Neuron (in vitro differentiated cells): ENCODE measurements around the gene EREG.

Experiments used
- H2AFZ ChIP-seq: one replicate; pipeline ENCODE4 v1.6.1; 2013; ENCODE audit warnings: low read depth, mild to moderate bottlenecking, inconsistent platforms, low read length, moderate library complexity
- H3K27me3 ChIP-seq: one replicate; pipeline ENCODE4 v1.6.1; 2013; ENCODE audit warnings: low read length; ENCODE audit not compliant: insufficient read depth
- H3K36me3 ChIP-seq: one replicate; pipeline ENCODE4 v1.6.1; 2013; ENCODE audit warnings: low read length; ENCODE audit not compliant: insufficient read depth
- H3K4me1 ChIP-seq: one replicate; pipeline ENCODE4 v1.6.1; 2013; ENCODE audit warnings: low read length; ENCODE audit not compliant: insufficient read depth
- H3K4me3 ChIP-seq: 2 replicates; pipeline ENCODE4 v1.5.1; 2013; ENCODE audit warnings: mild to moderate bottlenecking, low read length, moderate library complexity
- H3K9me3 ChIP-seq: one replicate; pipeline ENCODE4 v1.6.1; 2013; ENCODE audit warnings: low read length

The EREG gene

DNA sequence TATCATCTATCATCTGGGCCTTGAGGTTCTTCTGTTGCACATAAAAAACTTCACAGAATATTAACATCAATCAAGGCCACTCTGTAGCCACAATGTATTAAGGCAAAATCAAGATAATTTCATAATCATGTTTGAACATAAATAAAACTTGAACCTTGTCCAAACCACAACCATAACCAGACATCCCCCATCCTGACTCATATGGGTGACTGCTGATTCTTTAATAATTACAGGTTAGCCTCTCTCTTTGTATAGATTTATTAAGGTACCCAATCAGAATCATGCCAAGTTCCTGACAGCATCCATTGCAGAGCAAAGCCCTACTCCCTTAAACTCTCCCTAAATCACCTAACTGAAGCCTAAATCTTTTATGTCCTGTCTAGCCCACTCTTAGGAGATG lies 63.3 kb downstream of the EREG start:
- no peak overlapping the region for H3K4me3 ChIP-seq
- H3K36me3 ChIP-seq: no peaks in the 10 kb centered on the region
- H3K4me1 ChIP-seq: no peaks in the 10 kb centered on the region
- H3K9me3 ChIP-seq: no peaks in the 10 kb centered on the region
- no peak overlapping the region for H2AFZ ChIP-seq
- no peaks in the 10 kb centered on the region for H3K27me3 ChIP-seq

DNA sequence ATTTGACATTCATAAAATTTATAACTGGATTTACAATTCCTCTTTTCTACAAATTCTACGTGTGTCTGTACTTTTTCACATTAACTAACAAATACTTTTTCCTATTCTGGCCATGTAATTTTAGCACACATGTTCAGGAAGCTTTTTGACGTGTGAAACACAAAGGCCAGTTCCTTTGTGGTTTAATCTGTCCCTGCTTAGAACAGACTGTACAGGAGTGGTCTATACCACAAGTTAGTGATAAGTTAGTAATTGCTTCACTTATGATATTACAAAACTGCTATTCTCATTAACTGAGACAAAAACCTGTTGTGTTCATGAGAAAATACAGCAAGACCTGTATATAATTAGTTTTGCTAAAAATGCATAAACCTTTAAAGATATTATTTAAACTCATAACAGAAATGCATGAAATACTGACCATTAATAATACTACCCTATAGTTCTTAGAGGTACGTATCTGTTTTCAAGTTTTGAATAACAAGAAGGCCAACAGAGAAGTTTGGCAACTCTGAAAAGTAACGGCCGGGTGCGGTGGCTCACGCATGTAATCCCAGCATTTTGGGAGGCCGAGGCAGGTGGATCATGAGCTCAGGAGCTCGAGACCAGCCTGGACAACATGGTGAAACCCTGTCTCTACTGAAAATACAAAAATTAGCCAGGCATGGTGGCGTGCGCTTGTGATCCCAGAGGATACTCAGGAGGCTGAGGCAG lies 66.3 kb downstream of the EREG start:
- H3K9me3 ChIP-seq: no peaks in the 10 kb centered on the region
- H2AFZ ChIP-seq: no peak overlapping the region
- no peaks in the 10 kb centered on the region for H3K36me3 ChIP-seq
- no peak overlapping the region for H3K4me3 ChIP-seq
- H3K27me3 ChIP-seq: no peaks in the 10 kb centered on the region
- H3K4me1 ChIP-seq: no peaks in the 10 kb centered on the region

DNA sequence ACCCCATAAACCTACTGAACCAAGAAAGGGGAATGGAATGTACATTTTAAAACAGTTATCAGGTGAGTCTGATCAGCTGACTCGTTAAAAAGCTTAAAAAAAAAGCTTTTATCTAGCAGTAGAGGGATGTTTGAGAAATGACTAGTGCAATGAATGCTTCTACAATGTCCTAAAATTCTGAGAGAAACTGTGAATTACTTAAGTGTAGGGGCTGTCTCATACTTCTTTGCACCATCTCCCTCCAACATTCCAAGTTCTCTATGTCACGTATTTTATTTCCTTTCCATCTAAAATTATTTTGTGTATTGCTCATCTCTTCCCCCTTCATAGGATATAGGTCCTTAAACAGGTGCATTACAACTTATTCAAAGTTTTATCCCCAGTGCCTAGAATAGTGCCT lies 68.1 kb downstream of the EREG start:
- H3K4me1 ChIP-seq: no peaks in the 10 kb centered on the region
- no peaks in the 10 kb centered on the region for H3K27me3 ChIP-seq
- H3K9me3 ChIP-seq: no peaks in the 10 kb centered on the region
- H2AFZ ChIP-seq: no peak overlapping the region
- H3K4me3 ChIP-seq: no peak overlapping the region
- no peaks in the 10 kb centered on the region for H3K36me3 ChIP-seq

DNA sequence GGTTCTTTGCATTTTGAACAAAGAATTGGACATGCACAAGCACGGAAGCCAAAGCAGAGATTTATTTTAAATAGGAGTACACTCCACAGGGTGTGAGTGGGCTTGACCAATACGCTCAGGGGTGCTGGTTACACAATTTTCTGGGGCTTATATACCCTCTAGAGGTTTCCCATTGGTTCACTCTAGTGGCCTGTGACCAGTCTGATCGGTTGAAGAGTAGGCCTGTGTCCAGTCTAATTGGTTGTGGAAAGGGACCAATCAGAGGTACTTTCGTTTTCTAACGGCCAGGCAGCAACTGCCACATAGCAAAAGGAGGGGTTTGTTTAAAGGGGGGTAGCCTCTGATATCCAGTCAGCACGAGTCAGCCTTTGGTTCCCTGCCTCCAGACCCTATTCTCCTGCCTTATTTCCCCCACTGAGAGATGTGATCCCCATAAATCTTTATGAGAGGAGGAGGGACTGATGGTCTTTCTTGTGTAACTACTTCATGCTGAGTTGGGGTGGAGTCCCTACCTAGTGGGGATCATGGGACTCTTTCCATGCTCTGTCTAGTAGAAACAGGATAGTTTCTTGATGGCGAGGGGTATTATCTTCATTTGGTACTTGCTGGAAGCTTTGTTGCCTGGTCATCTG lies 68.7 kb downstream of the EREG start:
- Histone ChIP-seq H2AFZ (no peak overlapping the region), H3K4me1 (no peaks in the 10 kb centered on the region), H3K27me3 (no peaks in the 10 kb centered on the region), H3K9me3 (no peaks in the 10 kb centered on the region), H3K4me3 (no peak overlapping the region), H3K36me3 (no peaks in the 10 kb centered on the region)

DNA sequence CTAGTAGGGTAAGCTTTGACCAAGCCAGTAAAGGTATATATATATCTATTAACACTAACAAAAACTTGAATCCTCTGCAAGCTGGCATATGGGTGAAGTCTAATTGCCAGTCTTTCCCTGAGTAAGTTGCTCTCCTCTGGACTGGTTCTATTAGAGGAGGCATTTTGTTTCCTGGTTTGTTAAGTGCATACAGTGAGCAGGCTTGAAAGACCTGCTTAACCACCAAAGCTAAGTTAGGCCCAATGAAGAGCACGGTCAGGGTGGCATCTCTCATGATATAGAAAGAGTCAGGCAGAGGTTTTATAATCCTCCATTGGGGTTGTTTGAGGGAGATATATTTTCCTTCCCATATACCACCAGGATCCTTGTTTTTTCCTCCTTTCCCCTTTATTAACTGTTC lies 70.4 kb downstream of the EREG start:
- Histone ChIP-seq H3K4me3 (no peak overlapping the region), H3K27me3 (no peaks in the 10 kb centered on the region), H3K36me3 (no peaks in the 10 kb centered on the region), H2AFZ (no peak overlapping the region), H3K9me3 (no peaks in the 10 kb centered on the region), H3K4me1 (no peaks in the 10 kb centered on the region)

DNA sequence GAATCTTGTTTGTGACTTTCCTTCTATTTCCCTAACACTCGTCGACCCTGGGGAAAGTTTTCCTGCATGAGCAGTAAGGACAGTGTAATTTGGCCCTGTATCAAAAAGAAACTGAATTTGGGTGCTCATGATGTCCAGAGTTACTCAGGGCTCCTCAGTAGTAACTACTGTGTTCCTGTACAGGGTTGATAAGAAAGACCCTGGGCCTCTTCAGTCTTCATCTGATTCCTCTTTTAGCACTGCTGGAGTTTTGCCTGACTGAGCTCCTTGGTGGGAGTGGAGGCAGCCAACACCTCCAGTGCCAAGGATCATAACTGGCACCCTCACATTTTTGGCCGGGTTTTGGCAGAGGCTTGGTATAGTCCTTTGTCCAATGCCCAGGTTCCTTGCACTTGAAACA lies 72.9 kb downstream of the EREG start:
- no peaks in the 10 kb centered on the region for H3K9me3 ChIP-seq
- H3K4me1 ChIP-seq: no peaks in the 10 kb centered on the region
- no peak overlapping the region for H2AFZ ChIP-seq
- no peaks in the 10 kb centered on the region for H3K27me3 ChIP-seq
- H3K4me3 ChIP-seq: no peak overlapping the region
- no peaks in the 10 kb centered on the region for H3K36me3 ChIP-seq
